ENCODE measurements around the gene GALNT17.

GRCh38 chr7:71363627-71364026 lies 231.7 kb downstream of the GALNT17 start:
- no peak for TF ChIP-seq POLR2AphosphoS5 (IDR thresholded peaks at IDR 0.05; ENCODE audit: low read depth, low read length)
- TF ChIP-seq POLR2A (IDR thresholded peaks at IDR 0.05; ENCODE audit: low read depth, low read length), result no peak
- no peak for TF ChIP-seq TAF1 (IDR thresholded peaks at IDR 0.05; ENCODE audit: low read depth, low read length)
